Fibroblast of lung (primary cell): ENCODE data around the gene KRT4.

Source experiments
- CTCF ChIP-seq, 2 donors: IDR thresholded peaks in 1 of 2; conservative IDR thresholded peaks in 1 of 2; 1 replicate in 1 of 2; 2 replicates in 1 of 2; pipeline ENCODE4 v1.5.1; 2011 to 2012; ENCODE audit warnings: low read length in 2 of 2, control low read depth in 1 of 2, inconsistent platforms in 1 of 2, low read depth in 1 of 2, mild to moderate bottlenecking in 1 of 2
- EZH2 ChIP-seq: IDR thresholded peaks from 2 replicates; pipeline ENCODE4 v1.5.1; 2012; ENCODE audit warnings: low read length, control low read depth, mild to moderate bottlenecking; ENCODE audit errors: missing control alignments

GRCh38 chr12:52776913-52777395 lies 37.0 kb downstream of the KRT4 start, which contains the start of gene KRT76:
- TF ChIP-seq CTCF (conservative IDR thresholded peaks at IDR 0.05 in 1 of 2, IDR thresholded peaks at IDR 0.05 in 1 of 2; ENCODE audit: low read depth in 1 of 2, low read length in 2 of 2) = no peak
- no peak for TF ChIP-seq EZH2
